GM12878 (cell line): Measurements from ENCODE around the gene THOC7.

Source experiments
- CEBPB ChIP-seq, 2 experiments: fragments of 150-350 bp in 1 of 2; IDR thresholded peaks; 2 replicates each; pipeline ENCODE4 v1.6.1; 2012 to 2014; ENCODE audit warnings: low read depth in 2 of 2, low read length in 2 of 2, borderline replicate concordance in 1 of 2, inconsistent platforms in 1 of 2
- CTCF ChIP-seq, 3 experiments: IDR thresholded peaks in 2 of 3; conservative IDR thresholded peaks in 1 of 3; 2 replicates each; pipeline ENCODE4 v1.5.1; 2011; ENCODE audit warnings: low read depth in 3 of 3, low read length in 3 of 3, mild to moderate bottlenecking in 3 of 3, control low read depth in 2 of 3, moderate library complexity in 2 of 3, inconsistent platforms in 1 of 3, mixed read lengths in 1 of 3; ENCODE audit not compliant: control insufficient read depth in 2 of 3, insufficient read depth in 1 of 3; ENCODE audit errors: extremely low read depth in 1 of 3
- SKIL ChIP-seq: fragments of 450-650 bp; IDR thresholded peaks from 2 replicates; pipeline ENCODE4 v1.6.1; 2017; ENCODE audit warnings: mild to moderate bottlenecking, low read depth, inconsistent platforms; ENCODE audit not compliant: poor library complexity, severe bottlenecking

- no peak for TF ChIP-seq CTCF (IDR thresholded peaks at IDR 0.05 in 2 of 3, conservative IDR thresholded peaks at IDR 0.05 in 1 of 3; ENCODE audit: control insufficient read depth in 2 of 3, extremely low read depth in 1 of 3, insufficient read depth in 1 of 3, low read depth in 3 of 3, low read length in 3 of 3)
- TF ChIP-seq SKIL, result no peak
- TF ChIP-seq CEBPB (IDR thresholded peaks at IDR 0.05; ENCODE audit: borderline replicate concordance in 1 of 2, low read depth in 2 of 2, low read length in 2 of 2), result no peak
Observed at GRCh38 chr3:63861306-63861705, 2.3 kb downstream of the THOC7 start.
